Endothelial cell of umbilical vein (primary cell): ENCODE measurements around the gene BTNL9. TPM values are rescaled to one million over a fixed set of nuclear protein-coding genes. Genes with fewer than 3 reads are reported as not detected.

Experiments
- BruUV-seq: library from RNA; stranded (reverse); fragments of 400-500 nt; replicated peaks from 2 replicates; lab custom pipeline; 2021; lab: Mats Ljungman, UMichigan
- CTCF ChIA-PET: fragments of 300-600, 350-600 bp; sonication (Branson Sonifier 250); formaldehyde crosslinking; loops from one replicate; lab custom pipeline; 2021; ENCODE audit warnings: antibody characterized with exemption, inconsistent platforms; lab: Charles Lee
- POLR2A ChIA-PET: fragments of 300-600, 350-600 bp; sonication (Branson Sonifier 250); formaldehyde crosslinking; loops from one replicate; lab custom pipeline; 2021; ENCODE audit warnings: antibody characterized with exemption, inconsistent platforms; lab: Charles Lee
- DNase-seq: peaks from one replicate; pipeline ENCODE4 v3.0.0-alpha.2; 2011; ENCODE audit warnings: low read depth, low spot score
- FAIRE-seq: peaks from 2 replicates; lab custom pipeline; 2011; peaks lifted over from hg19 to GRCh38; lab: Jason Lieb, UNC
- H2AFZ ChIP-seq: 2 replicates; pipeline ENCODE4 v1.6.0; 2012; ENCODE audit warnings: low read depth, low read length, control low read depth, inconsistent platforms
- H3K27ac ChIP-seq: 2 replicates; pipeline ENCODE4 v1.5.1; 2011; ENCODE audit warnings: low read depth, mild to moderate bottlenecking, control low read depth, low read length, moderate library complexity; ENCODE audit not compliant: insufficient read depth
- H3K27me3 ChIP-seq, 2 experiments: 2 replicates each; pipeline versions ENCODE4 v1.6.0 to v1.6.1; 2011; ENCODE audit warnings: low read length in 2 of 2, mixed read lengths in 1 of 2; ENCODE audit not compliant: control insufficient read depth in 2 of 2, insufficient read depth in 2 of 2
- H3K36me3 ChIP-seq, 2 experiments: 2 replicates in 1 of 2; 3 replicates in 1 of 2; pipeline ENCODE4 v1.5.1; 2011; ENCODE audit warnings: low read length in 2 of 2, mild to moderate bottlenecking in 1 of 2, moderate library complexity in 1 of 2; ENCODE audit not compliant: control insufficient read depth in 2 of 2, insufficient read depth in 2 of 2; ENCODE audit errors: extremely low read depth in 1 of 2
- H3K4me1 ChIP-seq: 3 replicates; pipeline ENCODE4 v1.5.1; 2011; ENCODE audit warnings: mild to moderate bottlenecking, low read length; ENCODE audit not compliant: control insufficient read depth, insufficient read depth; ENCODE audit errors: extremely low read depth
- H3K4me2 ChIP-seq: 2 replicates; pipeline ENCODE4 v1.6.1; 2011; ENCODE audit warnings: low read length, control low read depth, mixed read lengths; ENCODE audit not compliant: insufficient read depth
- H3K4me3 ChIP-seq, 3 experiments: fragments of 200-600 bp in 1 of 3; sonication (generic), shearing (Covaris generic) in 1 of 3; replicated peaks in 1 of 3; 2 replicates each; pipeline ENCODE4 v1.5.1; 2011 to 2016; ENCODE audit warnings: control low read depth in 3 of 3, low read length in 3 of 3, mild to moderate bottlenecking in 2 of 3, inconsistent platforms in 1 of 3, low read depth in 1 of 3, moderate library complexity in 1 of 3; ENCODE audit not compliant: insufficient read depth in 1 of 3
- H3K79me2 ChIP-seq: 2 replicates; pipeline ENCODE4 v1.6.0; 2012; ENCODE audit warnings: low read length, inconsistent platforms; ENCODE audit not compliant: control insufficient read depth, insufficient read depth
- H3K9ac ChIP-seq: replicated peaks from 2 replicates; pipeline ENCODE3; 2011; ENCODE audit warnings: low read length, control low read depth; ENCODE audit not compliant: insufficient read depth; ENCODE audit errors: extremely low read depth
- H3K9me1 ChIP-seq: replicated peaks from 3 replicates; pipeline ENCODE4 v1.6.0; 2011; ENCODE audit warnings: mild to moderate bottlenecking, low read length; ENCODE audit not compliant: control insufficient read depth, insufficient read depth; ENCODE audit errors: extremely low read depth
- H3K9me3 ChIP-seq: replicated peaks from 2 replicates; pipeline ENCODE4 v1.5.1; 2012; ENCODE audit warnings: low read length, inconsistent platforms; ENCODE audit not compliant: control insufficient read depth, insufficient read depth
- H4K20me1 ChIP-seq: replicated peaks from 2 replicates; pipeline ENCODE3; 2011; ENCODE audit warnings: mild to moderate bottlenecking, low read length; ENCODE audit not compliant: control insufficient read depth, insufficient read depth; ENCODE audit errors: extremely low read depth
- CTCF ChIP-seq, 2 donors: IDR thresholded peaks; 1 replicate in 1 of 2; 2 replicates in 1 of 2; pipeline ENCODE4 v1.5.1; 2011; ENCODE audit warnings: low read length in 2 of 2, mild to moderate bottlenecking in 2 of 2, moderate library complexity in 2 of 2, control low read depth in 1 of 2, inconsistent platforms in 1 of 2, low read depth in 1 of 2; ENCODE audit not compliant: insufficient read depth in 1 of 2; ENCODE audit errors: extremely low read depth in 1 of 2
- EZH2 ChIP-seq: IDR thresholded peaks from 2 replicates; pipeline ENCODE4 v1.6.1; 2012; ENCODE audit warnings: borderline replicate concordance, low read depth, mild to moderate bottlenecking, moderate library complexity, low read length, inconsistent platforms; ENCODE audit not compliant: severe bottlenecking
- FOS ChIP-seq: IDR thresholded peaks from 2 replicates; pipeline ENCODE4 v1.6.1; 2011; ENCODE audit warnings: mild to moderate bottlenecking, low read length, moderate library complexity, borderline replicate concordance; ENCODE audit not compliant: insufficient read depth
- GATA2 ChIP-seq: IDR thresholded peaks from 2 replicates; pipeline ENCODE4 v1.7.0; 2011; ENCODE audit warnings: low read depth, mild to moderate bottlenecking, moderate library complexity, mixed read lengths, low read length; ENCODE audit not compliant: insufficient read length, insufficient read depth
- JUN ChIP-seq: IDR thresholded peaks from 2 replicates; pipeline ENCODE4 v1.6.1; 2011; ENCODE audit warnings: borderline replicate concordance, low read depth; ENCODE audit not compliant: insufficient read length, insufficient read depth
- MAX ChIP-seq: IDR thresholded peaks from 2 replicates; pipeline ENCODE4 v1.6.1; 2011; ENCODE audit not compliant: insufficient read depth, insufficient read length
- MYC ChIP-seq: IDR thresholded peaks from one replicate; pipeline ENCODE4 v1.6.1; 2011; ENCODE audit warnings: mild to moderate bottlenecking, low read depth, low read length
- POLR2A ChIP-seq: IDR thresholded peaks from 2 replicates; pipeline ENCODE4 v1.6.1; 2012; ENCODE audit warnings: low read depth, mild to moderate bottlenecking, control low read depth, low read length
- POLR2AphosphoS5 ChIP-seq: IDR thresholded peaks from 2 replicates; pipeline ENCODE4 v1.6.1; 2012; ENCODE audit warnings: low read depth, mild to moderate bottlenecking, control low read depth, low read length, moderate library complexity; ENCODE audit not compliant: insufficient read depth
- dilution Hi-C: fragments of 300-500 bp; cut with MboI; formaldehyde crosslinking; loops from one replicate; pipeline ENCODE4 v1.15.0; 2019; ENCODE audit warnings: low sequenced_read_pairs; ENCODE audit not compliant: extremely low pct_ligation_motif_present
- intact Hi-C: fragments of 100-400 bp; cut with micrococcal nuclease; formaldehyde crosslinking; loops from one replicate; pipeline ENCODE4 v1.10.0; 2022
- polyA plus RNA-seq, 4 experiments: library from polyadenylated mRNA; depleted of rRNA in 3 of 4; stranded (reverse) in 3 of 4; unstranded in 1 of 4; fragments of >200 nt; gene quantifications; 2 replicates each; pipeline versions ENCODE4 v1.2.1 to v1.2.3, GENCODE V29; 2011 to 2012; ENCODE audit warnings: missing spikeins in 1 of 4
- total RNA-seq: library from RNA; stranded (reverse); gene quantifications from 2 replicates; pipeline ENCODE4 v1.2.3, GENCODE V29; 2021

Gene BTNL9
- total and polyA plus RNA-seq, 2 donors (not counting 3 experiments of a cell fraction or from before 2014, with no cell fraction given), result 0.13 to 0.33 TPM

- dilution Hi-C loops, result no loop called here
- Histone ChIP-seq H3K27me3 (peaks cover 2% of the 10 kb centered on the region in 2 experiments), H3K4me3 (no peak overlapping the region), H3K9ac (no peak overlapping the region), H4K20me1 (no peaks in the 10 kb centered on the region), H3K9me3 (no peaks in the 10 kb centered on the region), H3K79me2 (no peaks in the 10 kb centered on the region), H2AFZ (no peak overlapping the region), H3K9me1 (no peaks in the 10 kb centered on the region), H3K36me3 (no peaks in the 10 kb centered on the region), H3K27ac (no peak overlapping the region), H3K4me2 (no peak overlapping the region), H3K4me1 (no peaks in the 10 kb centered on the region)
- DNase-seq, result no peak
- FAIRE-seq, result no peak
- BruUV-seq, result no TSS peak
- ChIA-PET POLR2A (no interaction called here), CTCF (no interaction called here)
- intact Hi-C loops, result loop anchor here (10.0 kb wide), 1 partner anchor 300 kb away; no protein-coding TSS in a partner anchor
- TF ChIP-seq CTCF (IDR thresholded peaks at IDR 0.05; ENCODE audit: extremely low read depth in 1 of 2, insufficient read depth in 1 of 2, low read depth in 1 of 2, low read length in 2 of 2) (no peak), FOS (no peak), JUN (no peak), MAX (no peak), MYC (no peak), GATA2 (no peak), POLR2AphosphoS5 (no peak), EZH2 (no peak), POLR2A (no peak)
Measured at GRCh38 chr5:181084621-181085195, 44.6 kb downstream of the BTNL9 start.
